ENCODE measurements around the gene CHST7.

CHST7 gene

GRCh38 chrX:46554942-46555341, 18.6 kb upstream of the CHST7 start:
- no peaks in the 10 kb centered on the region for H3K36me3 ChIP-seq
- H3K4me3 ChIP-seq = no peak overlapping the region
- no peak overlapping the region for H3K27ac ChIP-seq
- TF ChIP-seq CTCF (IDR thresholded peaks at IDR 0.05) = peak; percentile 21 to 39
- H3K27me3 ChIP-seq = no peaks in the 10 kb centered on the region
- no peak for DNase-seq
- intact Hi-C loops (cut with DNase I; ENCODE audit: low total_unique reads) = no loop called here
- no peaks in the 10 kb centered on the region for H3K4me1 ChIP-seq
- no peaks in the 10 kb centered on the region for H3K9me3 ChIP-seq

- Histone ChIP-seq H3K4me1 (peaks cover 0 to 4% (median 0%) of the 10 kb centered on the region in 4 donors), H3K27me3 (no peaks in the 10 kb centered on the region), H3K27ac (no peak overlapping the region), H3K9me3 (no peaks in the 10 kb centered on the region), H3K36me3 (no peaks in the 10 kb centered on the region), H3K4me3 (no peak overlapping the region)
- TF ChIP-seq CTCF (IDR thresholded peaks at IDR 0.05) = no peak
- intact Hi-C loops (cut with DNase I; ENCODE audit: low total_unique reads) = no loop called here
- DNase-seq = no peak
These were observed 14.5 kb upstream of the CHST7 start for GRCh38 chrX:46559062-46559461.

GRCh38 chrX:46561824-46562657, 11.5 kb upstream of the CHST7 start:
- peaks cover 0 to 4% (median 0%) of the 10 kb centered on the region in 4 donors for H3K4me1 ChIP-seq
- intact Hi-C loops (cut with DNase I; ENCODE audit: low total_unique reads) = loop anchor here (10.0 kb wide), 1 partner anchor 83 kb away; no protein-coding TSS in a partner anchor
- no peak overlapping the region for H3K27ac ChIP-seq
- H3K9me3 ChIP-seq = no peaks in the 10 kb centered on the region
- TF ChIP-seq CTCF (IDR thresholded peaks at IDR 0.05) = no peak
- DNase-seq = no peak
- H3K36me3 ChIP-seq = no peaks in the 10 kb centered on the region
- no peak overlapping the region for H3K4me3 ChIP-seq
- H3K27me3 ChIP-seq = no peaks in the 10 kb centered on the region

- H3K27me3 ChIP-seq = no peaks in the 10 kb centered on the region
- no peak for DNase-seq
- intact Hi-C loops (cut with DNase I; ENCODE audit: low total_unique reads) = loop anchor here (10.0 kb wide), 1 partner anchor 77 kb away; no protein-coding TSS in a partner anchor
- TF ChIP-seq CTCF (IDR thresholded peaks at IDR 0.05) = no peak
- no peaks in the 10 kb centered on the region for H3K9me3 ChIP-seq
- H3K27ac ChIP-seq = no peak overlapping the region
- H3K4me1 ChIP-seq = no peaks in the 10 kb centered on the region
- no peaks in the 10 kb centered on the region for H3K36me3 ChIP-seq
- H3K4me3 ChIP-seq = no peak overlapping the region
These were observed 6.2 kb upstream of the CHST7 start for GRCh38 chrX:46567388-46567787.

GRCh38 chrX:46569621-46570020, 3.9 kb upstream of the CHST7 start:
- H3K4me3 ChIP-seq = no peak overlapping the region
- no peaks in the 10 kb centered on the region for H3K27me3 ChIP-seq
- no peak for DNase-seq
- TF ChIP-seq CTCF (IDR thresholded peaks at IDR 0.05) = no peak
- intact Hi-C loops (cut with DNase I; ENCODE audit: low total_unique reads) = loop anchor here (10.0 kb wide), 1 partner anchor 75 kb away; no protein-coding TSS in a partner anchor
- H3K36me3 ChIP-seq = no peaks in the 10 kb centered on the region
- H3K9me3 ChIP-seq = no peaks in the 10 kb centered on the region
- H3K4me1 ChIP-seq = peaks cover 0 to 2% (median 0%) of the 10 kb centered on the region in 4 donors
- H3K27ac ChIP-seq = no peak overlapping the region
